B cell (primary cell): ENCODE data around the gene NPAS4. TPM values are rescaled to one million over a fixed set of nuclear protein-coding genes. Genes with fewer than 3 reads are reported as not detected.

Source experiments
- ATAC-seq: fragments of 200-7000 bp; cut with Tn5 transposase; one replicate; pipeline ENCODE4 v1.10.0; 2021; ENCODE audit warnings: low read depth, mild to moderate bottlenecking, moderate number of reproducible peaks, moderate library complexity
- CTCF ChIA-PET: fragments of 350-600 bp; sonication (Branson Sonifier 250); formaldehyde crosslinking; loops from one replicate; lab custom pipeline; 2021; ENCODE audit warnings: antibody characterized with exemption, inconsistent platforms; lab: Charles Lee
- POLR2A ChIA-PET: fragments of 350-600 bp; sonication (Branson Sonifier 250); formaldehyde crosslinking; loops from one replicate; lab custom pipeline; 2021; ENCODE audit warnings: antibody characterized with exemption; lab: Charles Lee
- DNase-seq: peaks from one replicate; pipeline ENCODE4 v3.0.0; 2013
- H2AFZ ChIP-seq: 2 replicates; pipeline ENCODE4 v1.6.1; 2012; ENCODE audit warnings: mild to moderate bottlenecking, low read depth, low read length; ENCODE audit not compliant: insufficient read depth, poor library complexity, severe bottlenecking
- H3K27ac ChIP-seq, 2 donors: 1 replicate in 1 of 2; 2 replicates in 1 of 2; pipeline ENCODE4 v1.5.1; 2012 to 2013; ENCODE audit warnings: low read length in 2 of 2, mild to moderate bottlenecking in 2 of 2, moderate library complexity in 1 of 2
- H3K27me3 ChIP-seq, 4 experiments: fragments of 200-600 bp in 1 of 4; sonication (generic) in 1 of 4; replicated peaks in 1 of 4; 1 replicate in 2 of 4; 2 replicates in 2 of 4; pipeline versions ENCODE4 v1.6.1 to v1.7.0; 2013 to 2016; ENCODE audit warnings: low read length in 3 of 4, mild to moderate bottlenecking in 2 of 4, mixed read lengths in 1 of 4, moderate library complexity in 1 of 4; ENCODE audit not compliant: insufficient read depth in 4 of 4, control insufficient read depth in 3 of 4; ENCODE audit errors: control extremely low read depth in 1 of 4
- H3K36me3 ChIP-seq, 2 experiments: replicated peaks in 1 of 2; 1 replicate in 1 of 2; 2 replicates in 1 of 2; pipeline versions ENCODE4 v1.6.1 to v1.7.1; 2013; ENCODE audit warnings: low read length in 1 of 2; ENCODE audit not compliant: insufficient read depth in 2 of 2, control insufficient read depth in 1 of 2; ENCODE audit errors: control extremely low read depth in 1 of 2, extremely low read depth in 1 of 2
- H3K4me1 ChIP-seq, 2 donors: fragments of 200-600 bp in 1 of 2; sonication (generic) in 1 of 2; 1 replicate in 1 of 2; 2 replicates in 1 of 2; pipeline versions ENCODE4 v1.5.1 to v1.6.1; 2013 to 2017; ENCODE audit warnings: low read length in 2 of 2; ENCODE audit not compliant: control insufficient read depth in 2 of 2, insufficient read depth in 2 of 2
- H3K4me2 ChIP-seq: replicated peaks from 2 replicates; pipeline ENCODE3; 2012; ENCODE audit warnings: mild to moderate bottlenecking, low read depth, low read length; ENCODE audit not compliant: poor library complexity, severe bottlenecking
- H3K4me3 ChIP-seq, 5 experiments: fragments of 200-600 bp in 1 of 5; sonication (generic) in 1 of 5; 1 replicate in 3 of 5; 2 replicates in 2 of 5; pipeline versions ENCODE4 v1.5.1 to v1.7.0; 2011 to 2016; ENCODE audit warnings: low read length in 4 of 5, mild to moderate bottlenecking in 4 of 5, low read depth in 2 of 5, control low read depth in 1 of 5, moderate library complexity in 1 of 5; ENCODE audit not compliant: insufficient read depth in 1 of 5; ENCODE audit errors: control extremely low read depth in 1 of 5, extremely low read depth in 1 of 5
- H3K79me2 ChIP-seq: fragments of 200-600 bp; sonication (generic); one replicate; pipeline ENCODE4 v1.6.0; 2016; ENCODE audit warnings: low read length; ENCODE audit not compliant: control insufficient read depth, insufficient read depth
- H3K9ac ChIP-seq: fragments of 200-600 bp; sonication (generic); 2 replicates; pipeline ENCODE4 v1.6.1; 2017; ENCODE audit warnings: mild to moderate bottlenecking, low read length, moderate library complexity
- H3K9me3 ChIP-seq, 3 donors: one replicate each; pipeline versions ENCODE4 v1.6.1 to v1.7.1; 2013; ENCODE audit warnings: low read length in 2 of 3; ENCODE audit not compliant: control insufficient read depth in 2 of 3, insufficient read depth in 1 of 3; ENCODE audit errors: control extremely low read depth in 1 of 3
- H4K20me1 ChIP-seq: 2 replicates; pipeline ENCODE4 v1.6.0; 2012; ENCODE audit warnings: mild to moderate bottlenecking, low read length; ENCODE audit not compliant: insufficient read depth, control insufficient read depth, poor library complexity, severe bottlenecking
- H3K27ac Mint-ChIP-seq: one replicate; pipeline ENCODE4 v1.8.0; 2021; ENCODE audit warnings: mixed read lengths
- H3K27me3 Mint-ChIP-seq: one replicate; pipeline ENCODE4 v1.8.0; 2021; ENCODE audit warnings: mixed read lengths
- H3K4me1 Mint-ChIP-seq: one replicate; pipeline ENCODE4 v1.8.0; 2021; ENCODE audit warnings: mixed read lengths
- H3K4me3 Mint-ChIP-seq: one replicate; pipeline ENCODE4 v1.8.0; 2021; ENCODE audit warnings: mixed read lengths
- H3K9me3 Mint-ChIP-seq: one replicate; pipeline ENCODE4 v1.8.0; 2022; ENCODE audit warnings: mixed read lengths; ENCODE audit not compliant: insufficient read depth
- CTCF ChIP-seq: fragments of 200-600 bp; IDR thresholded peaks from one replicate; pipeline ENCODE4 v1.8.0; 2022; ENCODE audit warnings: antibody characterized with exemption, mild to moderate bottlenecking
- EZH2 ChIP-seq: IDR thresholded peaks from 2 replicates; pipeline ENCODE4 v1.6.1; 2012; ENCODE audit warnings: borderline replicate concordance, low read depth, mild to moderate bottlenecking, moderate library complexity, low read length; ENCODE audit not compliant: insufficient read depth, poor library complexity, severe bottlenecking
- WGBS: methylation state at CpG from one replicate; pipeline ENCODE4 v1.1.5; 2013; ENCODE audit warnings: missing lambda C conversion rate; ENCODE audit not compliant: insufficient coverage; 5-methylcytosine and 5-hydroxymethylcytosine counted together
- intact Hi-C: fragments of 100-400 bp; cut with micrococcal nuclease; formaldehyde crosslinking; loops from one replicate; pipeline ENCODE4 v1.10.0; 2022
- polyA plus RNA-seq: library from polyadenylated mRNA; depleted of rRNA; stranded (reverse); fragments of >200 nt; gene quantifications from 2 replicates; pipeline ENCODE4 v1.2.3, GENCODE V29; 2012
- total RNA-seq, 2 donors: library from RNA; stranded (reverse); fragments of 120-200 nt in 1 of 2; gene quantifications; 1 replicate in 1 of 2; 2 replicates in 1 of 2; pipeline versions ENCODE4 v1.2.3 to v1.2.4, GENCODE V29; 2013 to 2022

The NPAS4 gene
- total and polyA plus RNA-seq, 2 donors (not counting 1 experiment from before 2014, with no cell fraction given), result not detected

- Histone ChIP-seq H3K36me3 (no peaks in the 10 kb centered on the region), H3K27ac (no peak overlapping the region), H4K20me1 (no peaks in the 10 kb centered on the region), H3K9me3 (peaks cover 0 to 3% (median 0%) of the 10 kb centered on the region in 3 donors), H3K4me3 (no peak overlapping the region), H3K4me2 (no peak overlapping the region), H2AFZ (no peak overlapping the region), H3K4me1 (peaks cover 6 to 9% of the 10 kb centered on the region in 2 donors), H3K9ac (no peak overlapping the region), H3K27me3 (peaks cover 0 to 80% (median 41%) of the 10 kb centered on the region in 4 experiments), H3K79me2 (no peaks in the 10 kb centered on the region)
- no peaks in the 10 kb centered on the region for H3K9me3 Mint-ChIP-seq
- no peak overlapping the region for H3K27ac Mint-ChIP-seq
- DNase-seq, result no peak
- ChIA-PET CTCF (no interaction called here), POLR2A (no interaction called here)
- H3K4me3 Mint-ChIP-seq, result no peak overlapping the region
- H3K4me1 Mint-ChIP-seq, result peaks cover 4% of the 10 kb centered on the region
- intact Hi-C loops, result no loop called here
- no peak for ATAC-seq
- TF ChIP-seq EZH2, result no peak
- no peak for TF ChIP-seq CTCF
- 83% methylated on average over 6 of the region's 6 CpGs for WGBS
- peaks cover 73% of the 10 kb centered on the region for H3K27me3 Mint-ChIP-seq
These were observed 7.7 kb upstream of the NPAS4 start for GRCh38 chr11:66413167-66413566.

GRCh38 chr11:66414120-66414934, 6.5 kb upstream of the NPAS4 start:
- Mint-ChIP-seq H3K27ac (no peak overlapping the region), H3K4me1 (peaks cover 2% of the 10 kb centered on the region), H3K4me3 (no peak overlapping the region), H3K9me3 (no peaks in the 10 kb centered on the region), H3K27me3 (peaks cover 79% of the 10 kb centered on the region)
- POLR2A ChIA-PET, result no interaction called here
- Histone ChIP-seq H3K9me3 (peaks cover 0 to 13% (median 0%) of the 10 kb centered on the region in 3 donors), H3K79me2 (no peaks in the 10 kb centered on the region), H2AFZ (no peak overlapping the region), H3K4me3 (no peak overlapping the region), H3K4me1 (peaks cover 0 to 11% of the 10 kb centered on the region in 2 donors), H3K4me2 (no peak overlapping the region), H3K9ac (no peak overlapping the region), H4K20me1 (no peaks in the 10 kb centered on the region), H3K36me3 (no peaks in the 10 kb centered on the region), H3K27ac (no peak overlapping the region), H3K27me3 (peaks cover 0 to 84% (median 51%) of the 10 kb centered on the region in 4 experiments)
- CTCF ChIA-PET, result interaction anchor here (1.4 kb wide), 1 partner anchor 7 kb away, joined by 3 read pairs; no protein-coding TSS in a partner anchor
- no peak for ATAC-seq
- DNase-seq, result no peak
- intact Hi-C loops, result no loop called here
- WGBS, result 60% methylated on average over 2 of the region's 12 CpGs
- TF ChIP-seq EZH2 (no peak), CTCF (no peak)
